ENCODE data around the gene MTMR8. TPM values are rescaled to one million over a fixed set of nuclear protein-coding genes. Genes with fewer than 3 reads are reported as not detected.

MTMR8 gene
- not detected for polyA plus RNA-seq (2012; ENCODE audit: insufficient read length, low read depth)

GRCh38 chrX:64394874-64395567, at the start of gene MTMR8:
TSS of gene MTMR8 (minus strand) at chrX:64395452. CDS start at chrX:64395363, 89 bp downstream.
- no peak for TF ChIP-seq SIN3A (IDR thresholded peaks at IDR 0.05; ENCODE audit: borderline replicate concordance, insufficient read depth, low read length)
- TF ChIP-seq TAF1 (IDR thresholded peaks at IDR 0.05; ENCODE audit: borderline replicate concordance, insufficient read depth, low read length): no peak
- no peak for TF ChIP-seq FOXP2 (optimal IDR thresholded peaks at IDR 0.05; ENCODE audit: borderline replicate concordance, extremely low read depth, extremely low read length, insufficient read depth)
- TF ChIP-seq POLR2AphosphoS5 (IDR thresholded peaks at IDR 0.05; ENCODE audit: low read depth, low read length): no peak
- TF ChIP-seq, protein P1, sequence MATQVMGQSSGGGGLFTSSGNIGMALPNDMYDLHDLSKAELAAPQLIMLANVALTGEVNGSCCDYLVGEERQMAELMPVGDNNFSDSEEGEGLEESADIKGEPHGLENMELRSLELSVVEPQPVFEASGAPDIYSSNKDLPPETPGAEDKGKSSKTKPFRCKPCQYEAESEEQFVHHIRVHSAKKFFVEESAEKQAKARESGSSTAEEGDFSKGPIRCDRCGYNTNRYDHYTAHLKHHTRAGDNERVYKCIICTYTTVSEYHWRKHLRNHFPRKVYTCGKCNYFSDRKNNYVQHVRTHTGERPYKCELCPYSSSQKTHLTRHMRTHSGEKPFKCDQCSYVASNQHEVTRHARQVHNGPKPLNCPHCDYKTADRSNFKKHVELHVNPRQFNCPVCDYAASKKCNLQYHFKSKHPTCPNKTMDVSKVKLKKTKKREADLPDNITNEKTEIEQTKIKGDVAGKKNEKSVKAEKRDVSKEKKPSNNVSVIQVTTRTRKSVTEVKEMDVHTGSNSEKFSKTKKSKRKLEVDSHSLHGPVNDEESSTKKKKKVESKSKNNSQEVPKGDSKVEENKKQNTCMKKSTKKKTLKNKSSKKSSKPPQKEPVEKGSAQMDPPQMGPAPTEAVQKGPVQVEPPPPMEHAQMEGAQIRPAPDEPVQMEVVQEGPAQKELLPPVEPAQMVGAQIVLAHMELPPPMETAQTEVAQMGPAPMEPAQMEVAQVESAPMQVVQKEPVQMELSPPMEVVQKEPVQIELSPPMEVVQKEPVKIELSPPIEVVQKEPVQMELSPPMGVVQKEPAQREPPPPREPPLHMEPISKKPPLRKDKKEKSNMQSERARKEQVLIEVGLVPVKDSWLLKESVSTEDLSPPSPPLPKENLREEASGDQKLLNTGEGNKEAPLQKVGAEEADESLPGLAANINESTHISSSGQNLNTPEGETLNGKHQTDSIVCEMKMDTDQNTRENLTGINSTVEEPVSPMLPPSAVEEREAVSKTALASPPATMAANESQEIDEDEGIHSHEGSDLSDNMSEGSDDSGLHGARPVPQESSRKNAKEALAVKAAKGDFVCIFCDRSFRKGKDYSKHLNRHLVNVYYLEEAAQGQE (IDR thresholded peaks at IDR 0.05; ENCODE audit: insufficient read depth in 1 of 2, low read depth in 2 of 2, low read length in 2 of 2): no peak

DNA sequence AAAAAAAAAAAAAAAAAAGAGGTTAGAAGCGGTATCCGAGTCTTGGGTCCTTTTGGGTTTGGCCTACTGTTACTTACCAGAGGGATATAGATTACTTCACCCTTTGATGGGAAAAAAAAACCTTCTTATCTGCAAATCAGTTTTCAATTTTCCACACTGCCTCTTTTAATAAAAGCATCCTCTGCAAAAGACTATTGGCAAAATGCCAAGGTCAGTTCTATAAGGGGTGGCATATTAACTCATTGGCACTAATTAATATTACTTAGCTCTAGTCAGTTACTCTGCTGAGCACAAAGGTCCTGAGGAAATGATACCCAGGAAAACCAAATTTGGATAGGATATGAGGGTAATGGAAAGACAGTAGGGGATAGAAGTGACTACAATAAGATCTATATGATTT, 44.3 kb upstream of the MTMR8 start:
- TF ChIP-seq TAF1 (IDR thresholded peaks at IDR 0.05; ENCODE audit: borderline replicate concordance, insufficient read depth, low read length) (no peak), SIN3A (IDR thresholded peaks at IDR 0.05; ENCODE audit: borderline replicate concordance, insufficient read depth, low read length) (no peak), FOXP2 (optimal IDR thresholded peaks at IDR 0.05; ENCODE audit: borderline replicate concordance, extremely low read depth, extremely low read length, insufficient read depth) (no peak)

DNA sequence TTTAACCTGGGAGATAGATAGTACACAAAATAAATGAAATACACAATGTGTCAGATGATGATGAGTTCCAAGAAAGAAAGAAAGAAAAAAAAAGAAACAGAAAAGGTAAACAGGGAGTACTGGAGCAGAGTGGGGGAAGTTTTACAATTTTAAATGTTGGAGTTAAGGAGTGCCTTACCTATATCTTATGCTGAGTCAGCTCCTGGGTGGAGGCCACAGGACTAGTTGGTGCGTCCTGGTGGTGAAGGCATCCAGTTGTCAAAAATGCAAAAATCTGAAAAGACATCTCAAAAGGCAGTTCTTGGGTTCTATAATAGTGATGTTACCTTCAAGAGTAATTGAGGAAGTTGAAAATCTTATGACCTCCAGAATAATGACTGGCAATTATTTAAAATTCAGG, 42.4 kb upstream of the MTMR8 start:
- TF ChIP-seq FOXP2 (optimal IDR thresholded peaks at IDR 0.05; ENCODE audit: borderline replicate concordance, extremely low read depth, extremely low read length, insufficient read depth) (no peak), SIN3A (IDR thresholded peaks at IDR 0.05; ENCODE audit: borderline replicate concordance, insufficient read depth, low read length) (no peak), TAF1 (IDR thresholded peaks at IDR 0.05; ENCODE audit: borderline replicate concordance, insufficient read depth, low read length) (no peak), POLR2AphosphoS5 (IDR thresholded peaks at IDR 0.05; ENCODE audit: low read depth, low read length) (no peak)
- TF ChIP-seq, protein P1 (IDR thresholded peaks at IDR 0.05; ENCODE audit: insufficient read depth in 1 of 2, low read depth in 2 of 2, low read length in 2 of 2): no peak

GRCh38 chrX:64437218-64437617, 42.0 kb upstream of the MTMR8 start:
- TF ChIP-seq POLR2AphosphoS5 (IDR thresholded peaks at IDR 0.05; ENCODE audit: low read depth, low read length): no peak
- TF ChIP-seq TAF1 (IDR thresholded peaks at IDR 0.05; ENCODE audit: borderline replicate concordance, insufficient read depth, low read length): no peak
- TF ChIP-seq FOXP2 (optimal IDR thresholded peaks at IDR 0.05; ENCODE audit: borderline replicate concordance, extremely low read depth, extremely low read length, insufficient read depth): no peak
- no peak for TF ChIP-seq SIN3A (IDR thresholded peaks at IDR 0.05; ENCODE audit: borderline replicate concordance, insufficient read depth, low read length)
- TF ChIP-seq, protein P1 (IDR thresholded peaks at IDR 0.05; ENCODE audit: insufficient read depth in 1 of 2, low read depth in 2 of 2, low read length in 2 of 2): no peak

GRCh38 chrX:64428371-64428770, 33.1 kb upstream of the MTMR8 start:
- no peak for TF ChIP-seq FOXP2 (optimal IDR thresholded peaks at IDR 0.05; ENCODE audit: borderline replicate concordance, extremely low read depth, extremely low read length, insufficient read depth)

DNA sequence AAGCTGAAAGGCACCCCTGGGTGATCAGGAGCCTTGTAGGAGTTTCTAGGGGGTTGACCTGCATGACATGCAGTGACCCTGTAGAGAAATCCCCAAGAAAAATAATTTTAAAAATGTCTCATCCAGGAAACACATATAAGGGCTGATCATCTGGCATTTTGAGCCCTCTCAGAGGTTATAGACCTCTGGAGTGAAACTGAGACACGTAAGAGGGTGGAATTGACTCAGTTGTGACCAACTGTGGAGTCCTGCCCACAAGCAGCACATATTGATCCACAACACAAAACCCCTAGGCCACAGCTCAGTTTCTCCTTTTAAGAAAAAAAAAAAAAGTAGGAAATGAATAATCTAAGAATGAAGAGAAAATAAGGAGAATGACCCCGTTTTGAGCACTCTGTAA, 32.5 kb upstream of the MTMR8 start:
- TF ChIP-seq TAF1 (IDR thresholded peaks at IDR 0.05; ENCODE audit: borderline replicate concordance, insufficient read depth, low read length) (no peak), SIN3A (IDR thresholded peaks at IDR 0.05; ENCODE audit: borderline replicate concordance, insufficient read depth, low read length) (no peak), FOXP2 (optimal IDR thresholded peaks at IDR 0.05; ENCODE audit: borderline replicate concordance, extremely low read depth, extremely low read length, insufficient read depth) (no peak), POLR2AphosphoS5 (IDR thresholded peaks at IDR 0.05; ENCODE audit: low read depth, low read length) (no peak)
- TF ChIP-seq, protein P1 (IDR thresholded peaks at IDR 0.05; ENCODE audit: insufficient read depth in 1 of 2, low read depth in 2 of 2, low read length in 2 of 2): no peak
